ENCODE data around the gene DGKB.

DNA sequence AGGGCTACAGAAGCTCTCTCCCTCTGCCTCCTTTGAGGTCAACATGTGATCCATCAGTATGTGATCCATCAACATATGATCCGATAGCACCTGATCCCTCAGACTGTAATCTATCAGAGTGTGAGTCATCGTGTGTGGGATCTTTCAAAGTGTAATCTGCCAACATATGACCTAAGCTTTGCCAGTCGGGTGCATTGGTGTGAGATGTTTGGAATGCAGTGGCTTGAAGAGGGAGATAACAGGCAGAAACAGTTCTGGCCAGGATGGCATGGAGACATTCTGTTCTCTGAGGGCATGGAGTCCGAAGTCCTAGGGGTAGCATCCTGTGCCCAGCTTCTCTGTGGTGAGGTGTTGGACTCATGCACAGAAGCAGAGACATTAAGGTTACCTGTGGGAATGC lies 695.4 kb downstream of the DGKB start:
- TF ChIP-seq RAD21 (IDR thresholded peaks at IDR 0.05; ENCODE audit: low read depth), result no peak
- TF ChIP-seq, protein P1, sequence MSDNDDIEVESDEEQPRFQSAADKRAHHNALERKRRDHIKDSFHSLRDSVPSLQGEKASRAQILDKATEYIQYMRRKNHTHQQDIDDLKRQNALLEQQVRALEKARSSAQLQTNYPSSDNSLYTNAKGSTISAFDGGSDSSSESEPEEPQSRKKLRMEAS (IDR thresholded peaks at IDR 0.05), result no peak

Data from Ishikawa (cell line).